Adrenal gland (tissue), 12 donors: ENCODE results near the gene CLDN9. TPM values are rescaled to one million over a fixed set of nuclear protein-coding genes. Genes with fewer than 3 reads are reported as not detected.

Experiments used
- DNase-seq, 7 donors: peaks; one replicate each; pipeline ENCODE4 v3.0.0-alpha.2; 2019 to 2020
- H3K27ac ChIP-seq, 5 donors: fragments of 200-600 bp; sonication (generic) in 4 of 5; 1 replicate in 3 of 5; 2 replicates in 2 of 5; pipeline versions ENCODE4 v1.5.1 to v1.8.0; 2016 to 2020; ENCODE audit warnings: mild to moderate bottlenecking in 1 of 5
- H3K27me3 ChIP-seq: fragments of 200-600 bp; 2 replicates; pipeline ENCODE4 v1.8.0; 2021
- H3K36me3 ChIP-seq, 2 donors: fragments of 200-600 bp; replicated peaks in 1 of 2; 1 replicate in 1 of 2; 2 replicates in 1 of 2; pipeline versions ENCODE4 v1.5.1 to v1.8.0; 2018 to 2022
- H3K4me1 ChIP-seq, 2 donors: fragments of 200-600 bp; replicated peaks in 1 of 2; 1 replicate in 1 of 2; 2 replicates in 1 of 2; pipeline versions ENCODE4 v1.5.1 to v1.8.0; 2018 to 2021
- H3K4me3 ChIP-seq, 4 donors: fragments of 200-600 bp; sonication (generic) in 3 of 4; one replicate each; pipeline ENCODE4 v1.5.1; 2016 to 2018
- H3K9me3 ChIP-seq, 3 donors: fragments of 200-600 bp; sonication (generic) in 1 of 3; replicated peaks in 1 of 3; 1 replicate in 2 of 3; 2 replicates in 1 of 3; pipeline versions ENCODE4 v1.5.1 to v1.8.0; 2016 to 2021
- CTCF ChIP-seq, 6 experiments: fragments of 450-650 bp in 4 of 6; fragments of 200-600 bp in 2 of 6; sonication (generic) in 1 of 6; IDR thresholded peaks; 1 replicate in 5 of 6; 2 replicates in 1 of 6; pipeline versions ENCODE4 v1.5.1 to v1.8.0; 2016 to 2021; ENCODE audit warnings: antibody characterized with exemption in 6 of 6, mild to moderate bottlenecking in 2 of 6, moderate library complexity in 1 of 6
- POLR2A ChIP-seq, 2 donors: fragments of 450-650 bp; IDR thresholded peaks; one replicate each; pipeline ENCODE4 v1.6.1; 2017; ENCODE audit warnings: antibody characterized with exemption in 2 of 2, mild to moderate bottlenecking in 2 of 2, moderate library complexity in 1 of 2
- WGBS, 4 donors: extraction: QIAGEN DNeasy Blood & Tissue Kit in 2 of 4; methylation state at CpG; one replicate each; pipeline versions ENCODE4 v1.1.5 to v1.1.7; 2013 to 2017; 5-methylcytosine and 5-hydroxymethylcytosine counted together
- intact Hi-C, 2 donors: fragments of 100-400 bp; cut with DNase I; formaldehyde crosslinking; loops; one replicate each; pipeline versions ENCODE4 v1.14.1 to v1.15.0; 2022 to 2023
- polyA plus RNA-seq, 3 donors: library from polyadenylated mRNA; stranded (reverse); fragments of 200-250 nt in 2 of 3; fragments of 350-450 nt in 1 of 3; fragmentation: Illumina TruSeq in 1 of 3; extraction: RNeasy Lipid Tissue Mini Kit (QIAGEN cat#74804) in 1 of 3; gene quantifications; one replicate each; pipeline ENCODE4 v1.2.3, GENCODE V29; 2013 to 2014
- total RNA-seq, 9 donors: library from RNA; depleted of rRNA in 4 of 9; stranded (reverse); fragments of >200 nt in 4 of 9; fragments of 120-200 nt in 1 of 9; fragmentation: NEBNext Ultra II Directional in 1 of 9; extraction: Animal tissue kit (Norgen Biotek cat#: 25700) in 1 of 9; gene quantifications; one replicate each; pipeline versions ENCODE4 v1.1.0 to v1.2.4, GENCODE V29; 2013 to 2023
- donor health status: healthy with polysubstance abuse.
- donor health status: Bipolar disorder and iron deficiency.
- donor health status: DM: yes; HTN: yes; CAD: no.
- donor health status: DM: no; HTN: no; CAD: no.
- donor health status: DM: no; HTN: no; CAD: no.
- donor health status: DM: yes; HTN: yes; CAD: no.

The CLDN9 gene
- total and polyA plus RNA-seq, 12 donors = 0.28 to 1.4 (median 0.32) TPM; not detected in 8

- intact Hi-C loops = no loop called here
- Histone ChIP-seq H3K27ac (no peak overlapping the region), H3K27me3 (peaks cover 12% of the 10 kb centered on the region)
Observed at GRCh38 chr16:3007957-3008689, 4.6 kb upstream of the CLDN9 start.

GRCh38 chr16:3008690-3009037, 4.1 kb upstream of the CLDN9 start:
- intact Hi-C loops = no loop called here
- Histone ChIP-seq H3K9me3 (no peaks in the 10 kb centered on the region), H3K27me3 (peaks cover 12% of the 10 kb centered on the region), H3K27ac (no peak overlapping the region), H3K36me3 (no peaks in the 10 kb centered on the region), H3K4me3 (no peak overlapping the region), H3K4me1 (peaks cover 0 to 4% of the 10 kb centered on the region in 2 donors)
- DNase-seq = no peak
- WGBS, 4 donors = 32 to 53% (median 39%) methylated on average over 4 of the region's 4 CpGs
- TF ChIP-seq CTCF (IDR thresholded peaks at IDR 0.05) = no peak
- TF ChIP-seq POLR2A (IDR thresholded peaks at IDR 0.05) = no peak

More at GRCh38 chr16:3007957-3008689, 4.6 kb upstream of the CLDN9 start:
- Histone ChIP-seq H3K9me3 (no peaks in the 10 kb centered on the region), H3K4me1 (peaks cover 0 to 4% of the 10 kb centered on the region in 2 donors), H3K4me3 (no peak overlapping the region), H3K36me3 (no peaks in the 10 kb centered on the region)
- no peak for DNase-seq
- 18 to 23% (median 19%) methylated on average over 15 to 17 of the region's 17 CpGs for WGBS, 4 donors
- no peak for TF ChIP-seq POLR2A (IDR thresholded peaks at IDR 0.05)
- TF ChIP-seq CTCF (IDR thresholded peaks at IDR 0.05) = no peak

GRCh38 chr16:3009568-3010390, 2.9 kb upstream of the CLDN9 start:
- intact Hi-C loops = no loop called here
- H3K27me3 ChIP-seq = peaks cover 12% of the 10 kb centered on the region
- no peak overlapping the region for H3K27ac ChIP-seq
- H3K9me3 ChIP-seq = no peaks in the 10 kb centered on the region
- WGBS, 4 donors = 41 to 56% (median 52%) methylated on average over 12 to 21 of the region's 21 CpGs
- no peak overlapping the region for H3K4me3 ChIP-seq
- no peak for TF ChIP-seq CTCF (IDR thresholded peaks at IDR 0.05)
- TF ChIP-seq POLR2A (IDR thresholded peaks at IDR 0.05) = no peak
- no peaks in the 10 kb centered on the region for H3K36me3 ChIP-seq
- DNase-seq = no peak
- peaks cover 0 to 3% of the 10 kb centered on the region in 2 donors for H3K4me1 ChIP-seq

- Histone ChIP-seq H3K27me3 (peaks cover 12% of the 10 kb centered on the region), H3K36me3 (no peaks in the 10 kb centered on the region), H3K4me3 (no peak overlapping the region), H3K9me3 (no peaks in the 10 kb centered on the region), H3K27ac (no peak overlapping the region), H3K4me1 (no peaks in the 10 kb centered on the region)
- no peak for DNase-seq
- intact Hi-C loops = no loop called here
- WGBS, 4 donors = 89 to 94% (median 90%) methylated on average over 5 to 8 of the region's 8 CpGs
- TF ChIP-seq CTCF (IDR thresholded peaks at IDR 0.05) = no peak
- no peak for TF ChIP-seq POLR2A (IDR thresholded peaks at IDR 0.05)
Observed at GRCh38 chr16:3010510-3010909, 2.2 kb upstream of the CLDN9 start.
